GM18505 (cell line): ENCODE measurements around the gene CHRM5.
A peak's percentile ranks its signal among the peaks of the same experiment; 100 is the strongest.
"Not testable (repeated sequence)": the region's sequence is repeated elsewhere in the genome, so short reads cannot be mapped to it uniquely, and the experiment has no call there.

Source experiments
- ATAC-seq: cut with Tn5 transposase; IDR thresholded peaks from one replicate; pipeline ENCODE4 v1.9.1; 2021; ENCODE audit not compliant: unreplicated experiment
- POLR2A ChIP-seq: IDR thresholded peaks from 4 replicates; pipeline ENCODE4 v1.6.1; 2011; ENCODE audit warnings: borderline replicate concordance; ENCODE audit not compliant: insufficient read depth, insufficient read length; ENCODE audit errors: extremely low read depth

Gene CHRM5

DNA sequence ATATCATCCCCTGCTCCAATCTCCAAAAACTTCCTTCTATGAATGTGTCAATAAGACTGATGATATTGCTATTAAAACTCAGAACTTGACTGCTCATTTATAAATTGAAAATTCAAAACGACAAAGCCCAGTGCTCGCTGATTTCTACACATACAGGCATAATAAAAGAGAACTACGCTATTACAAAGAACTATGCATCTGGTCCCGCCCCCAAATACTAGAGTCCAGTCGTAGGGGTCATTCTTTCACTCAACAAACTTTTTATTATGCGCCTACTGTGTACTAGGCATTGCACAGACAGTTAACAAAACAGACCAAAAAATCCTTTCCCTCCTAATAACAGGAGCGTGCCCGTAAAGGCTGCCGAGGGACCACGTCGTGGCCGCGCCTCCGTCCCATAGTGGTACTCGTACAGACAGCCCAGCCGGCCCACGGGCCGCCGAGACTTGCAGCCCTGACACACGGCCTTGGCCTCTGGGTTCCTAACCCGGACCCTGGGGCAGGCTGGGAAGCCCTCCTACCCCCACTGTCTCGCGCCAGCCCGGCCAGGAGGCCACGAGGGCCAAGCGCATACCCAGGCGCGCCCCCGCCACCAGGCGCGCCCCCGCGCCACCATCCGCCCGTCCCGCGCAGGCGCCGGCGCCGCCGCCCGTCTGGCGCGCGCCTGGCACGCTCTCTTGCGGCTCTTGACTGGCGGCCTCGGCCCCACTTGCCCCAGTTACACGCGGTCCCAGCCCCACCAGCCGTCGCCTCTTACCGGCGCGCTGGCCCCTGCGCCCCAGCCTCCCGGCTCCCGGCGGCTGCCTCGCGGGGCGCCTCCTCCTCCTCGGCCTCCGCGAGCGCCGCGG is 70.0 kb downstream of the CHRM5 start:
- TF ChIP-seq POLR2A = peak; percentile 86
- ATAC-seq = peak; percentile 79

DNA sequence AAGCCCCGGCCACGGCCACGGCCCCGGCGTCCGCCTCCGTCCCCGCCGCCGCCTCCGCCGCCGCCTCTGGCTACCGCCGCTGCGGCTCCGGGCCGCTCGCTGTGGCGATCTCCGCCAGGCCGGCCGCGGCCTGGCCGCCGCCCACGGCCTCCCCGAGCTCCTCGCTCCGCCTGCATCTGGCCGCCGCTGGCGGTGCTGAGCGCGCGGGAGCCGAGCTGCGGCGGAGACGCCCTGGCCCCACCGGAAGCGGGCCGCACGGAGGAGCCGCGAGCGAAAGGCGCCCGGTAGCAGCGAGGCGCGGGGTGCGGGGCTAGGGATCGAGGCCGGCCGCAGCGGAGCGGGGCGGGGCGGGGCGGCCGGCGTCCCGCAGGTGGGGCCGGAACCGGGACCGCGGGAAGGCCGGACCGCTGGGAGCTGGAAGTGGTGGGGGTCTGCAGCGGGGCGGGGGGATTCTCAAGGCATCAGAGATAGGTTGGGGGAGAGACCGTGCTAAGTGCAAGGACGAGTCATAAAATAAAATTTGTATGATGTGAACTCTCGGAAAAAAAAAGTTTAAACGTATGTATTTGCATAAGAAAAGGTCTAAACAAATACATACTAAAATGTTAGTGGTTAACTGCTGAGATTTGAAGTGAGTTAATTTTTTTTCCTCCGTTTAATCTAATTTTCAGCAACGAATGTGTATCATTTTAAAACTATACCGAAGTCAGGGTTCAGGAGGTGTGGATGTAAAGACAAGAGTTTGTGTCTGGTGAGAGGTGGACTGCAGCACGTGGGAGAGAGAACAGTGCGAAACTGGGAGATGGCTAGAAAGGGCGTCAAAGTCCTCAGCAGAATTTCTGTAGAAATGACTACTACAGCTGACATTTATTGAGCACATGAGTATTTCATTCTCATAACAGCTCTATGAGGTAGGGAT is 70.8 kb downstream of the CHRM5 start, which contains the start of gene AVEN:
TSS of gene AVEN (minus strand) at position 334 of the 919 bp plus-strand sequence. CDS start at position 176, 158 bp downstream.
- peak; percentile 48 for ATAC-seq
- TF ChIP-seq POLR2A = no peak

DNA sequence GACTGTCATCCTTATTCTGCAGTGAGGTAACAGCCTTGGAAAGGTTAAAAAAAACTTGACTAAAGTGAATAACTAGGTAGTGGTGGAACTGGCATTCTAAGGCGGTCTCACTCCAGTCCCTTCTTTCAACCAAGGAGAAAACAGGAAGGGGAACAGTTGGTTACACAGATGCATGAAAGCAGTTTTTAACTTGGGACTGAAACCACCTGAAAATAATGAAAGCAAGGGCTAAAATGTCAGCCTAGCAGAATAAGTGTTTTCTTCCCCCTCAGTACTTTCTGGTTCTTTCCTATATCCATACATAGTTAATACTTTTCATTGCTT is 71.5 kb downstream of the CHRM5 start:
- TF ChIP-seq POLR2A = no peak
- no peak for ATAC-seq

DNA sequence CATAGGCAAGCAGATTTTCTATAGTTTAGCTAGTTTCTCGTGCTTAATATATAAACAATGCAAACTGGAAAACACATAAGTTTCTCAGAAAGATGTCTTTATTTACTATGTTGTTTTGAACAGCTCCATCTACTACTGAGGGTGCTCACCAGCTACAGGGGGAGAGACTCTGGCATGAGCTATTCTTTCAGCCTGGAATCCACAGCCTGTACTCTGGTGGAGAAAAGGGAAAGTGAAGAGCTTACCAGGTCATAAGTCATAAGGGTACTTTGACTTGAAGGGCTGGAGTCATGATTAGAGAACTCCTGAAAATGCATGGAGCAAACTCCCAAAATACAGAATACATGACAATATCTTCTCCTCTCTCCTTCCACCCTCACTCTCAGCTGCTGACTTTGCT is 75.1 kb downstream of the CHRM5 start:
- no peak for TF ChIP-seq POLR2A
- no peak for ATAC-seq

DNA sequence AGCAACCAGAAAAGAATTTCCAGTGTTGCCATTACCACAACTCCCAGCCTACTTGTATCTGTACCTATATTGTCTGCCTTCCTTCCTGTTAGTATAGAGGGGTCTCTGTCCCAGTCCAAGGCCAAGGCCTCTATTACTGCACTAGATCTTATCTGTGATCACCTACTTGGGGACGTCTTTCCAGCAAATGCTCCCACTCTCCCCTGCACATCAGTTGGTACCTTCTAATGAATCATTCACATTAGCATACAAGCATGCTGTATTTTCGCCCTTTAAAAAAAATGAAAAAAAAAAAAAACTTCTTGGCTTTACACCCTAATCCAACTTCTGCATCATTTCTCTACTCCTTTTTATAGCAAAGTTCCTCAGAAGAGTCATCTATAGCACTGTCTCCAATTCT is 75.5 kb downstream of the CHRM5 start:
- ATAC-seq = no peak
- no peak for TF ChIP-seq POLR2A

DNA sequence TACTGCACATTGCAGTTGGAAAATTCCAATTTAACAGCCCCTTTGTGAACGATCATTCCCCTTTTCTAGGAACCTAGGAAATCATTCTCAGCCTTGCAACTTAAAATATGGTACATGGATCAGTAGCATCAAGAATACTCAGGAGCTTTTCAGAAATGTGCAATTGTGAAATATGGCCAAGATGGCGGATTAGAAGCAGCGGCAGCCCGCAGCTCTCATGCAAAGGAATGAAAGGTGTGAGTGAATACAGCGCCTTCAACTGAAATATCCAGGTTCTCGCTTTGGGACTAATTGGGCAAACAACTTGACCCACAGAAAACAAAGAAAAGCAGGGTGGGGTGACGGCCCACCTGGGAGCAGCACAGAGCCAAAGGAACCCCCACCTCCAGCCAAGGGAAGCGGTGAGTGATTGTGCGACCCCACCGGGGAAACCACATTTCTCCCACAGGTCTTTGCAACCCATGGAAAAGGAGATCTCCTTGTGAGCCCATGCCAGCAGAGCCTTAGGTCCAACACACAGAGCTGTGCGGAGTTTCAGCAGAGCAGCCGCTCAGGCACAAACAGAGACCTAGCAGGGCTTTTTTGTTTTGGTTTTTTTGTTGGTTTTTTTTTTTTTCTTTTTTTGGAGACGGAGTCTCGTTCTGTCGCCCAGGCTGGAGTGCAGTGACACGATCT is 78.3 kb downstream of the CHRM5 start:
- no peak for TF ChIP-seq POLR2A

DNA sequence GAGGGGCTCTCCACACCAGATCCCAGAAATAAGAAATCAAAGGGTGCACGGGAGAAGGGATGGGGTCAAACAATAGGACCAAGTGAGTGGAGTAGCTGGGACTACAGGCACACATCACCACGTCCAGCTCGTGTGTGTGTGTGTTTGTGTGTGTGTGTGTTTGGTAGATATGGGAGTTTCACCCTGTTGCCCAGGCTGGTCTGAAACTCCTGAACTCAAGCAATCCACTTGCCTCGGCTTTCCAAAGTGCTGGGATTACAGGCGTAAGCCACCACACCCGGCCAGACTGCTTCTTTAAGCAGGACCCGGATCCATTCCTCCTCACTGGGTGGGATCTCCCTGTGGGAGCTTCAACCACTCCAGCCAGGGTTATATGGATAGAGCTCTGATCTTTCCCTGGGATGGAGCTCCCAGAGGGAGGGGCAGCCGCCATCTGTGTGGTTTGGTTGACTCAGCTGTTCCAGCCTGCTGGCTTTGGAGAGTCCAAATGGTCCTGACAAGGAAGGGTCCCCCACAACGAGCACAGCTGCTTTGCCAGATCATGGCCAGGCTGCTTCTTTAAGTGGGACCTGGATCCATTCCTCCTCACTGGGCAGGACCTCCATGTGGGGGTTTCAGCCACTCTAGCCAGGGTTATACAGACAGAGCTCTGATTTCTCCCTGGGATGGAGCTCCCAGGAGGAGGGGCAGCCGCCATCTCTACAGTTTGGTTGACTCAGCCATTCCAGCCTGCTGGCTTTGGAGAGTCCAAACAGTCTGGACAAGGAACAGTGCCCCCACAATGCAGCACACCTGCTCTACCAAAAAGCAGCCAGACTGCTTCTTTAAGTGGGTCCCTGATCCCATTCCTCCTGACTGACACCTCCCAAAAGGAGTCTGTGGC is 79.8 kb downstream of the CHRM5 start:
- no peak for ATAC-seq
- TF ChIP-seq POLR2A = no peak

More for the DNA sequence above, 78.3 kb downstream of the CHRM5 start:
- no peak for ATAC-seq

DNA sequence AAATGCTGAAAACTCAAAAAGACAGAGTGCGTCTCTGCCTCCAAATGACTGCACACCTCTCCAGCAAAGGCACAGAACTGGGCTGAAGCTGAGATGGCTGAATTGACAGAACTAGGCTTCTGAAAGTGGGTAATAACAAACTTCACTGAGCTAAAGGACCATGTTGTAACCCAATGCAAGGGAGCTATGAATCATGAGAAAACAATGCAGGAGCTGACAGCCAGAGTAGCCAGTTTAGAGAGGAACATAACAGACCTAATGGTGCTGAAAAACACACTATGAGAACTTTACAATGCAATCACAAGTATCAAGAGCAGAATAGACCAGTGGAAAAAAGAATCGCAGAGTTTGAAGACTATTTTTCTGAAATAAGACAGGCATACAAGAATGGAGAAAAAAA is 80.8 kb downstream of the CHRM5 start:
- TF ChIP-seq POLR2A = no peak
- no peak for ATAC-seq

DNA sequence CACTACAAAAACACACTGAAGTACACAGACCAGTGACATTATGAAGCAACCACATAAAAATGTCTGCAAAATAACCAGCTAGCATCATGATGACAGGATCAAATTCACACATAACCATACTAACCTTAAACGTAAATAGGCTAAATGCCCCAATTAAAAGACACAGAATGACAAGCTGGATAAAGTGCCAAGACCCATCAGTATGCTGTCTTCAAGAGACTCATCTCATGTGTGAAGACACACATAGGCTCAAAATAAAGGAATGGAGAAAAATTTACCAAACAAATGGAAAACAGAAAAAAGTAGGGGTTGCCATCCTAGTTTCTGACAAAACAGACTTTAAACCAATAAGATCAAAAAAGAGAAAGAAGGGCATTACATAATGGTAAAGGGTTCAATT is 82.1 kb downstream of the CHRM5 start:
- not testable (repeated sequence) for ATAC-seq

DNA sequence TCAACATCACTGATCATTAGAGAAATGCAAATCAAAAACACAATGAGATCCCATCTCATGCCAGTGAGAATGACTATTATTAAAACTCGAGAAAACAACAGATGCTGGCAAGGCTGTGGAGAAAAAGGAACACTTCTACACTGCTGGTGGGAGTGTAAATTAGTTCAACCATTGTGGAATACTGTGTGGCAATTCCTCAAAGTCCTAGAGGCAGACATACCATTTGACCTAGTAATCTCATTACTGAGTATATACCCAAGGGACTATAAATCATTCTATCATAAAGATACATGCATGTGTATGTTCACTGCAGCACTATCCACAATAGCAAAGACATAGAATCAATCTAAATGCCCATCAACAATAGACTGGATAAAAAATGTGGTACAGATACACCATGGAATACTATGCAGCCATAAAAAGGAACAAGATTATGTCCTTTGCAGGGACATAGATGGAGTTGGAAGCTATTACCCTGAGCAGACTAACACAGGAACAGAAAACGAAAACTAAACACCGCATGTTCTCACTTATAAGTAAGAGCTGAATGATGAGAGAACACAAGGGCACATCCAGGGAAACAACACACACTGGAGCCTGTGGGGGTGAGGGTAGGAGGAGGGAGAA is 85.9 kb downstream of the CHRM5 start:
- ATAC-seq = no peak
- no peak for TF ChIP-seq POLR2A

DNA sequence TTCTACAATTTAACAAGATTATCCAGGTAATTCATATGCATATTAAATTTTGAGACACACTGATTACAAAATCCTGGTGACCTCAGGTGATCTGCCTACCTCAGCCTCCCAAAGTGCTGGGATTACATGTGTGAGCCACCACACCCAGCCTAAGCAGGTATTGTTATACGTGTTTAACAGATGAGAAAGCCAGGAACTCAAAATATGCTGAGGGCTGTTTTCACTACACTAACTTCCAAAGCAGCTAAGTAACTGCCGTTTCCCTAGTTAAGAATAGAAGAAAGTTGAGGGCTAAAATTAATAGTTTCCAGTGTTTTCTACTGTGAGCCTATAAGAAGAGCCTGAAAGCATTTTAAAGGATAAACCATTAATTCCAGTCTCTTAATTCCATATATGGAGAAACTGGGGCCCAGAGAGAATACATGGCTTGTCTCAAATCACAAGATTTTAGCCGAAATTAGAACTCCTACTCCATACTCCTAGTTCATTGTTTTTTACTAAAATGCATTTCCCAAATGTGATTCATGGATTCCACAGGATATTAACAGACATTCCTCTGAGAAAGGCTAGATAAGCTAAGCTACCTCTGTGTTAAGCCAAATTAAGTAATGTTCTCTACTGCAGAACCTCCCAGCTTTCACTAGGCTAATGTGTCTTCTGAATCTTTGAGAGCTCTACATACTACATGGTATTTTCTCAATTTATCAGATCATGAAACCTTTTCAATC is 87.7 kb downstream of the CHRM5 start:
- no peak for ATAC-seq

DNA sequence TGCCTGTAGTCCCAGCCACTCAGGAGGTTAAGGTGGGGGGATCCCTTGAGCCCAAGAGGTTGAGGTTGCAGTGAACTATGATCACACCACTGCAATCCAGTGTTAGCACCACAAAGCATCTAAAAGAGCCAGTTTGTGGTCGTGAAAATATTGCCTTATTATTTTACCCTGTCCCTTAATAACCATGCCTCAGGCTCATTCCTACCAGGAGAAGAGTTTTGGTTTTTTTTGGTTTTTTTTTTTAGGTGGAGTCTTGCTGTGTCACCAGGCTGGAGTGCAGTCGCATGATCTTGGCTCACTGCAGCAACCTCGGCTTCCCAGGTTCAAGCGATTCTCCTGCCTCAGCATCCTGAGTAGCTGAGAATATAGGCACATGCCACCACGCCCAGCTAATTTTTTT is 88.6 kb downstream of the CHRM5 start:
- ATAC-seq = no peak
- TF ChIP-seq POLR2A = no peak

More for the DNA sequence above, 87.7 kb downstream of the CHRM5 start:
- no peak for TF ChIP-seq POLR2A

DNA sequence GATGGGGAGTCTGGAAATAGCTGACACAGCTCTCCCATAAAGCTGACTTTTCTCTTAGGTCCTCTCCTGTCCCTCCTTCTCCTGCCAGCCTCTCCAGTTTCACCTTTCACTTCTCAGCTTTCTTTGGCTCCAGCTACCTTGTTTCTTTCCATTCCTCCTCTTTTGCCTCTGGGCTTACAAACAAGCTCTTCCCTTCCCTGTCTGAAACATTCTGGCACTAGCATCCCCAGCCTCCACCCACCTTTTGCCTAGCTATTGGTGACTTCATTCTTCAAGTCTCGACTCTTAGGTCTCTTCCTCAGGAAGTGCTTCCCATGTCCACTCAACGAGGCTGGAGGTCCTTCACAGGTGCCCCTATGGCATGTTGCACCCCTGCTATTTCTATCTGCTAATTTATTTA is 91.2 kb downstream of the CHRM5 start:
- no peak for ATAC-seq
- TF ChIP-seq POLR2A = no peak
